OCI-LY3 (cell line): ENCODE data around the gene EOLA2.

ENCODE experiments used
- EZH2phosphoT487 ChIP-seq: fragments of 200-600 bp; shearing (Covaris generic); IDR thresholded peaks from 2 replicates; pipeline ENCODE4 v1.6.1; 2018; ENCODE audit warnings: antibody characterized with exemption, mixed run types, low read depth
- TF ChIP-seq, protein P1 (sequence below): fragments of 200-600, 300-600 bp; sonication (generic); IDR thresholded peaks from 2 replicates; pipeline ENCODE4 v1.5.1; 2014; ENCODE audit warnings: antibody characterized with exemption, low read length, low read depth

DNA sequence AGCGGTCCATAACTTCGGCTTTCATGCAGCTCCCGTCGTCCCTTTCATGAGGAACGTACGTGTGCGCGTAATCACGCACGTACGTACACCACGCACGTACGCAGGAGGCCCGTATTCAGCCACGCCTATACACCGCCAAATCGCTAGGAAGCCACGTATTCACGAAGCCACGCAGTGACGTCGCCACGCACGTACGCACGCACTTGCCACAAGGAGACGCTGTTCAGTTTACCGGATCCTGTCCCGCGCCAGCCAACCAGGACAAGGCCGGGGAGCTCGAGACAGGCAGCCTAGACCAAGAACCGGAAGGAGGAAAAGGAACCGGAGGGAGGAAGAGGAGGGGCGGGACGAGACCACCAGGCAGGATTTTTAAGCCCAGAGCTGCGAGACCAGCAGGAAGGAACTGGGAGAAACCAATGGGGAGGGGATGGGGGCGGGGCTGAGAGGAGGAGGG, at the start of gene EOLA2:
- TF ChIP-seq, protein P1, sequence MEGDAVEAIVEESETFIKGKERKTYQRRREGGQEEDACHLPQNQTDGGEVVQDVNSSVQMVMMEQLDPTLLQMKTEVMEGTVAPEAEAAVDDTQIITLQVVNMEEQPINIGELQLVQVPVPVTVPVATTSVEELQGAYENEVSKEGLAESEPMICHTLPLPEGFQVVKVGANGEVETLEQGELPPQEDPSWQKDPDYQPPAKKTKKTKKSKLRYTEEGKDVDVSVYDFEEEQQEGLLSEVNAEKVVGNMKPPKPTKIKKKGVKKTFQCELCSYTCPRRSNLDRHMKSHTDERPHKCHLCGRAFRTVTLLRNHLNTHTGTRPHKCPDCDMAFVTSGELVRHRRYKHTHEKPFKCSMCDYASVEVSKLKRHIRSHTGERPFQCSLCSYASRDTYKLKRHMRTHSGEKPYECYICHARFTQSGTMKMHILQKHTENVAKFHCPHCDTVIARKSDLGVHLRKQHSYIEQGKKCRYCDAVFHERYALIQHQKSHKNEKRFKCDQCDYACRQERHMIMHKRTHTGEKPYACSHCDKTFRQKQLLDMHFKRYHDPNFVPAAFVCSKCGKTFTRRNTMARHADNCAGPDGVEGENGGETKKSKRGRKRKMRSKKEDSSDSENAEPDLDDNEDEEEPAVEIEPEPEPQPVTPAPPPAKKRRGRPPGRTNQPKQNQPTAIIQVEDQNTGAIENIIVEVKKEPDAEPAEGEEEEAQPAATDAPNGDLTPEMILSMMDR: peak; percentile 37
- TF ChIP-seq EZH2phosphoT487: no peak
